Lung (tissue), 12 donors: Measurements from ENCODE around the gene ARL3. TPM values are rescaled to one million over a fixed set of nuclear protein-coding genes. Genes with fewer than 3 reads are reported as not detected.
"Not testable (repeated sequence)": the region's sequence is repeated elsewhere in the genome, so short reads cannot be mapped to it uniquely, and the experiment has no call there.

Experiments used
- ATAC-seq: fragments of 200-7000 bp; cut with Tn5 transposase; one replicate; pipeline ENCODE4 v1.9.1; 2020; ENCODE audit warnings: moderate number of reproducible peaks; ENCODE audit not compliant: insufficient read depth, low FRiP score
- DNase-seq, 3 donors: peaks; one replicate each; pipeline ENCODE4 v3.0.0-alpha.2; 2013 to 2017
- H3K27ac ChIP-seq, 2 donors: one replicate each; pipeline ENCODE4 v1.5.1; 2013; ENCODE audit warnings: mild to moderate bottlenecking in 2 of 2, moderate library complexity in 2 of 2, control low read depth in 1 of 2, inconsistent platforms in 1 of 2, low read depth in 1 of 2, low read length in 1 of 2
- H3K27me3 ChIP-seq, 3 donors: one replicate each; pipeline ENCODE4 v1.5.1; 2013; ENCODE audit warnings: low read length in 2 of 3; ENCODE audit not compliant: control insufficient read depth in 3 of 3, insufficient read depth in 3 of 3
- H3K36me3 ChIP-seq, 4 donors: one replicate each; pipeline ENCODE4 v1.5.1; 2013; ENCODE audit warnings: low read length in 4 of 4, mild to moderate bottlenecking in 1 of 4, moderate library complexity in 1 of 4; ENCODE audit not compliant: control insufficient read depth in 4 of 4, insufficient read depth in 4 of 4
- H3K4me1 ChIP-seq, 5 donors: one replicate each; pipeline ENCODE4 v1.5.1; 2013; ENCODE audit warnings: low read length in 5 of 5, mild to moderate bottlenecking in 2 of 5, moderate library complexity in 1 of 5; ENCODE audit not compliant: control insufficient read depth in 5 of 5, insufficient read depth in 5 of 5
- H3K4me3 ChIP-seq: one replicate; pipeline ENCODE4 v1.5.1; 2013; ENCODE audit warnings: mild to moderate bottlenecking, control low read depth, moderate library complexity
- H3K9ac ChIP-seq, 2 donors: one replicate each; pipeline ENCODE4 v1.5.1; 2013; ENCODE audit warnings: low read length in 2 of 2, control low read depth in 1 of 2; ENCODE audit not compliant: insufficient read depth in 1 of 2
- H3K9me3 ChIP-seq, 4 donors: one replicate each; pipeline ENCODE4 v1.5.1; 2013; ENCODE audit warnings: low read length in 3 of 4, mild to moderate bottlenecking in 1 of 4, moderate library complexity in 1 of 4; ENCODE audit not compliant: control insufficient read depth in 4 of 4, insufficient read depth in 3 of 4
- WGBS, 2 donors: extraction: QIAGEN DNeasy Blood & Tissue Kit; methylation state at CpG; one replicate each; pipeline ENCODE4 v1.1.7; 2013; 5-methylcytosine and 5-hydroxymethylcytosine counted together
- polyA plus RNA-seq, 2 donors: library from polyadenylated mRNA; stranded (reverse); fragments of 200-250 nt; gene quantifications; one replicate each; pipeline ENCODE4 v1.2.1, GENCODE V29; 2013
- total RNA-seq, 2 donors: library from RNA; depleted of rRNA in 1 of 2; stranded (reverse); fragments of >200 nt in 1 of 2; gene quantifications; one replicate each; pipeline ENCODE4 v1.2.1, GENCODE V29; 2014 to 2021
- TF ChIP-seq, protein P1 (sequence below): IDR thresholded peaks from 2 replicates; pipeline ENCODE4 v1.5.1; 2012; ENCODE audit warnings: mild to moderate bottlenecking; ENCODE audit errors: control extremely low read depth, extremely low read depth
- donor health status: control.
- donor health status: control.
- donor health status: Bipolar disorder and iron deficiency.
- donor health status: healthy.
- donor health status: DM: yes; HTN: yes; CAD: no.

ARL3 gene
- total and polyA plus RNA-seq, 4 donors, result 6.7 to 12.2 (median 9.7) TPM

DNA sequence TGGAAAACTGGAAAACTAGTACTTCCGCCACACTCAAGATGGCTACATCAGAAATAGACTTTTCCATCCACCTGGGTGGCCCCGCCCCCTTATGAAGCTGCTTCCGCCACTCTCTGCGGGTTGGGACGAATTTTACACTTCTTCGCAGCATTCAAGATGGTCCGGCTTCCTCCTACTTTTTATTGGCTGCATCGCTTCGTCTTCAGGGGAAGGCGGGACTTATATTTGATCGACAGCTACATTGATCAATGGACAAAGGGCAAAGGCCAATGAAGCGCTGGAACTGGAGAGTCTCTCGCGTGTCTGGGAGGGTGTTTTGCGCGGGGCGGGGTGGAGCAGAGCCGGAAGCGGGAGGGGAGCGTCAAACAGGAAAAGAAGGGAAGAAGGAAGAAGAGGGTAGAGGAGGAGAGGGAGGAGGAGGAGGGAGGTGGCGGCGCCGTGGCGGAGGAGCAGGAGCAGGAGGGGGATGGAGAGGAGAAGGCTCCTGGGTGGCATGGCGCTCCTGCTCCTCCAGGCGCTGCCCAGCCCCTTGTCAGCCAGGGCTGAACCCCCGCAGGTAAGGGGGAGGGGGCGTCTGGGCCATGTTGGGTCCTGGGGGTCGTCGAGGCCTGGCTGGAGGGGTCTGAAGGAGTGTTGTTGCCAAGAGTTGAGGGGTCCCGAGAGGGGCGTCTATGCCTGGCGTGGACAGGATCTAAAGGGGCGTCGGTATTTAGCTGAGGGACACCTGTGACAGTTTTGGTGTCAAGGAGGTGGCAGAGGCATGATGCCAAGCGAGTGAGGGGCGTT is 29.6 kb upstream of the ARL3 start, which contains the start of gene WBP1L:
TSS of gene WBP1L (plus strand) at position 361 of the 786 bp plus-strand sequence. CDS start at position 467, 106 bp downstream.
- Histone ChIP-seq H3K27ac (peak within 1 kb of the TSS; percentile 66 to 95), H3K27me3 (peaks cover 0 to 5% (median 0%) of the 10 kb centered on the region in 3 donors), H3K9ac (peak within 1 kb of the TSS; percentile 42 to 93), H3K4me3 (peak within 1 kb of the TSS; percentile 98), H3K9me3 (no peaks in the 10 kb centered on the region), H3K36me3 (no peaks in the 10 kb centered on the region), H3K4me1 (peaks cover 0 to 21% (median 3%) of the 10 kb centered on the region in 5 donors)
- TF ChIP-seq, protein P1, sequence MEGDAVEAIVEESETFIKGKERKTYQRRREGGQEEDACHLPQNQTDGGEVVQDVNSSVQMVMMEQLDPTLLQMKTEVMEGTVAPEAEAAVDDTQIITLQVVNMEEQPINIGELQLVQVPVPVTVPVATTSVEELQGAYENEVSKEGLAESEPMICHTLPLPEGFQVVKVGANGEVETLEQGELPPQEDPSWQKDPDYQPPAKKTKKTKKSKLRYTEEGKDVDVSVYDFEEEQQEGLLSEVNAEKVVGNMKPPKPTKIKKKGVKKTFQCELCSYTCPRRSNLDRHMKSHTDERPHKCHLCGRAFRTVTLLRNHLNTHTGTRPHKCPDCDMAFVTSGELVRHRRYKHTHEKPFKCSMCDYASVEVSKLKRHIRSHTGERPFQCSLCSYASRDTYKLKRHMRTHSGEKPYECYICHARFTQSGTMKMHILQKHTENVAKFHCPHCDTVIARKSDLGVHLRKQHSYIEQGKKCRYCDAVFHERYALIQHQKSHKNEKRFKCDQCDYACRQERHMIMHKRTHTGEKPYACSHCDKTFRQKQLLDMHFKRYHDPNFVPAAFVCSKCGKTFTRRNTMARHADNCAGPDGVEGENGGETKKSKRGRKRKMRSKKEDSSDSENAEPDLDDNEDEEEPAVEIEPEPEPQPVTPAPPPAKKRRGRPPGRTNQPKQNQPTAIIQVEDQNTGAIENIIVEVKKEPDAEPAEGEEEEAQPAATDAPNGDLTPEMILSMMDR, result no peak
- 1% methylated on average over 33 to 37 of the region's 37 CpGs for WGBS, 2 donors
- ATAC-seq (peak; percentile 96), DNase-seq (peak; percentile 98 to 100 (median 100))

DNA sequence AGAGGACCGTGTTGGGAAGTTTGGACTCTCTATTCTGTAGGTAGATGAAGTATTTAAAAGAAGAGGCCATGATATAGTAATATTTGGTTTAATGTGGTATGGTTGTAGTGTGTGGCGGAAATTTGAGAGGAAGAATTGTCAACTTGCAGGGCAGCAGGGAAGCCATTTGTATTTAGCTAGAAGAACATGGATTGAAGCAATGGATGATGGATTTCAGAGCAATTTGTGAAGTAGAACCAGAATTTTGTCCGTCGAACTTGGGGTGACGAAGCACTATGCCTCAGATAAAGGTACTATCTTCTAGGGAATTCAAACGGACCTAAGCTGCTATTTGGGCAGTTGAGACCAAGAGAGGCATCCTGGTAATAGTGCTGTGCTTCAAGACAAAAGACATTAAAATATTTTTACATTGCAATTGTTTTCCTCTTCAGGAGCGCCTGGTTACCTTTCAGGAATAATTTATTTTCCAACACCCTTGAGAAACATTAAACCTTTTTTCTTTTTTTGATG is 28.9 kb upstream of the ARL3 start:
- Histone ChIP-seq H3K4me1 (peaks cover 0 to 21% (median 3%) of the 10 kb centered on the region in 5 donors), H3K27ac (no peak overlapping the region), H3K9ac (no peak overlapping the region), H3K4me3 (no peak overlapping the region), H3K27me3 (peaks cover 0 to 5% (median 0%) of the 10 kb centered on the region in 3 donors), H3K36me3 (no peaks in the 10 kb centered on the region), H3K9me3 (no peaks in the 10 kb centered on the region)
- DNase-seq (no peak), ATAC-seq (no peak)
- WGBS, 2 donors, result 41 to 45% methylated on average over 7 of the region's 7 CpGs
- TF ChIP-seq, protein P1, result no peak

DNA sequence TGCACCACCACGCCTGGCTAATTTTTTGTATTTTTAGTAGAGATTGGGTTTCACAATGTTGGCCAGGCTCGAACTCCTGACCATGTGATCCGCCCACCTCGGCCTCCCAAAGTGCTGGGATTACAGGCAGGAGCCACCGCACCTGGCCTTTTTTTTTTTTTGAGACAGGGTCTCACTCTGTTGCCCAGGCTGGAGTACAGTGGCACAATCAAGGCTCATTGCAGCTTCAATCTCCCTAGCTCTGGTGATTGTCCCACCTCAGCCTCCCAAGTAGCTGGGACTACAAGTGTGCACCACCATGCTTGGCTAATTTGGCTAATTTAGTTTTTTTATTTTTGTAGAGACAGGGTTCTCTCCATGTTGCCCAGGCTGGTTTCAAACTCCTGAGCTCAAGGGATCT is 28.1 kb upstream of the ARL3 start:
- H3K4me1 ChIP-seq, result peaks cover 0 to 21% (median 3%) of the 10 kb centered on the region in 5 donors
- WGBS, 2 donors, result 92 to 93% methylated on average over 5 of the region's 5 CpGs
- not testable (repeated sequence) for ATAC-seq, H3K27ac ChIP-seq, H3K36me3 ChIP-seq, H3K9me3 ChIP-seq, DNase-seq, H3K9ac ChIP-seq, H3K4me3 ChIP-seq, H3K27me3 ChIP-seq

DNA sequence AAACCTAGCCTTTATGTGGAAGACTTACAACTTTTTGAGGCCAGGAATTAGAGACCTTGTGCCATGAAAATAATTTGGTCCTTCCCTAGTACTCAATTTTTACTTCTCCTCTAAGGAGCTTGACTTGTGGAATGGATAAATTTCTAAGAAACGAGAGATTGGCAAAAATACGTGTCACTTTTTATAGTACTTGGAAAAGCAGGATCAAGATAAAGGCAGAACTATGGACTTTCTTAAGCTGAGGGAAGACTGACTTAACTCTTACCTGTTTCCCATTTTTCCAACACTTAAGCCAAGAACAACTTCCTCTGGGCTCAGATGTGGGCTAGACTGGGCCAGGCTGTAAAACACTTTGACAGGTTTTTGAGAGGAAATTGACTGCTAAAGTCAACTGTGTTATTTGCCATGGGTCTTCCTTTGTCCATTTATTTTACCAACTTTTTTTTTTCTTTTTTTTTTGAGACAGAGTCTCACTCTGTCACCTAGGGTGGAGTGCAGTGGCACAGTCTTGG is 27.6 kb upstream of the ARL3 start:
- Histone ChIP-seq H3K4me3 (no peak overlapping the region), H3K36me3 (no peaks in the 10 kb centered on the region), H3K9ac (no peak overlapping the region), H3K27ac (no peak overlapping the region), H3K9me3 (no peaks in the 10 kb centered on the region), H3K4me1 (peaks cover 0 to 21% (median 3%) of the 10 kb centered on the region in 5 donors), H3K27me3 (peaks cover 0 to 5% (median 0%) of the 10 kb centered on the region in 3 donors)
- 88 to 97% methylated on average over 2 of the region's 2 CpGs for WGBS, 2 donors
- no peak for DNase-seq
- TF ChIP-seq, protein P1, result no peak
- no peak for ATAC-seq
